Large intestine (tissue), 3 donors: ENCODE measurements around the gene SMIM10L1. TPM values are rescaled to one million over a fixed set of nuclear protein-coding genes. Genes with fewer than 3 reads are reported as not detected.

ENCODE experiments used
- DNase-seq, 2 donors: peaks; one replicate each; pipeline versions ENCODE4 v3.0.0 to v3.0.0-alpha.2; 2013
- H3K27ac ChIP-seq: one replicate; pipeline ENCODE4 v1.5.1; 2013; ENCODE audit warnings: low read length
- H3K27me3 ChIP-seq: 2 replicates; pipeline ENCODE4 v1.6.1; 2013; ENCODE audit warnings: low read length; ENCODE audit not compliant: control insufficient read depth, insufficient read depth
- H3K36me3 ChIP-seq: 2 replicates; pipeline ENCODE4 v1.6.1; 2013; ENCODE audit warnings: low read length; ENCODE audit not compliant: control insufficient read depth, insufficient read depth
- H3K4me1 ChIP-seq: one replicate; pipeline ENCODE4 v1.6.1; 2013; ENCODE audit warnings: low read length; ENCODE audit not compliant: control insufficient read depth, insufficient read depth
- H3K4me3 ChIP-seq: one replicate; pipeline ENCODE4 v1.5.1; 2013; ENCODE audit warnings: low read length
- H3K9me3 ChIP-seq: one replicate; pipeline ENCODE4 v1.6.1; 2013; ENCODE audit warnings: mild to moderate bottlenecking, low read depth, low read length, moderate library complexity; ENCODE audit not compliant: control insufficient read depth
- WGBS: methylation state at CpG from one replicate; pipeline ENCODE4 v1.1.5; 2013; ENCODE audit warnings: low lambda C conversion rate; ENCODE audit not compliant: insufficient coverage; 5-methylcytosine and 5-hydroxymethylcytosine counted together
- polyA plus RNA-seq: library from polyadenylated mRNA; unstranded; fragments of 120-200 nt; gene quantifications from one replicate; pipeline ENCODE4 v1.2.1, GENCODE V29; 2013

The SMIM10L1 gene
- polyA plus RNA-seq, 1 donor, result 13.2 TPM

DNA sequence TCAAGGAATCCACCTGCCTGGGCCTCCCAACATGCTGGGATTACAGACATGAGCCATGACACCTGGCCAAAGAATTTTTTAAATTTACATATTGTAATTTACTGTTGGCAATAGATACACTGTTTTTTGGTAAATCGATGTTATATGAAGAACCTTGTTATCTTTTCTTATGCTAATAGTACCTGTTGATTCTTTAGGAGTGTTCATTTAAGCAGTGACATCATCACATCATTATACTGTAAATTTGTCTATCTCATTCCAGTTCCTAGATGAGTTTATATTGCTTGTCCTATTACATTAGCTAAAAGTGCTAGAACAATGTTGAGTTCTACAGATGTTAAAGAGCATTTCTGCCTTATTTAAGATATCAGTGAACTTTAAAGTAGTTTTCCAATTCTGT is 23.6 kb upstream of the SMIM10L1 start:
- no CpG with 5 or more reads among the region's 1 CpG for WGBS

DNA sequence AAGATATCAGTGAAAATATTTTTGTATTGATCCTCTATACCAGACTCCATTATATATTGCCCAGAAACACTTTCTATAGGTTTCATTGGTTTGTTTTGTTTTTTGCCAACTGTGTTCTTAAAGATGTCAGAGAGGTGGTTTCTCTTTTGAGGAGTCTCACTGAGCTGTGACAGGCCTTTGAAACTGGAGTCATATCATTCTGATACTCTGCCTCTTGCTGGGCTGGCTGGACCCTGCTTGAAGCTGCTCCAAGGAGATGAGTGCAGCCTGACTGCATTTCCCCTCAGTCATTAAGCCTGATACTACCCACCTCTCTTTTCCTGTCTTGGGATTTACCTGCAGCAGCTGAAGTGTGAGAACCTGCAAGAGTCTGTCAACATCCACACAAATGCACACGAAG is 20.2 kb upstream of the SMIM10L1 start:
- DNase-seq, result no peak
- Histone ChIP-seq H3K36me3 (peaks cover 2% of the 10 kb centered on the region), H3K9me3 (peaks cover 5% of the 10 kb centered on the region), H3K4me3 (no peak overlapping the region), H3K27ac (no peak overlapping the region), H3K4me1 (no peaks in the 10 kb centered on the region), H3K27me3 (no peaks in the 10 kb centered on the region)
- no CpG with 5 or more reads among the region's 1 CpG for WGBS

More for the DNA sequence above, 23.6 kb upstream of the SMIM10L1 start:
- no peaks in the 10 kb centered on the region for H3K27me3 ChIP-seq
- H3K9me3 ChIP-seq, result peaks cover 13% of the 10 kb centered on the region
- H3K27ac ChIP-seq, result no peak overlapping the region
- DNase-seq, result no peak
- H3K36me3 ChIP-seq, result peaks cover 2% of the 10 kb centered on the region
- no peaks in the 10 kb centered on the region for H3K4me1 ChIP-seq
- no peak overlapping the region for H3K4me3 ChIP-seq

DNA sequence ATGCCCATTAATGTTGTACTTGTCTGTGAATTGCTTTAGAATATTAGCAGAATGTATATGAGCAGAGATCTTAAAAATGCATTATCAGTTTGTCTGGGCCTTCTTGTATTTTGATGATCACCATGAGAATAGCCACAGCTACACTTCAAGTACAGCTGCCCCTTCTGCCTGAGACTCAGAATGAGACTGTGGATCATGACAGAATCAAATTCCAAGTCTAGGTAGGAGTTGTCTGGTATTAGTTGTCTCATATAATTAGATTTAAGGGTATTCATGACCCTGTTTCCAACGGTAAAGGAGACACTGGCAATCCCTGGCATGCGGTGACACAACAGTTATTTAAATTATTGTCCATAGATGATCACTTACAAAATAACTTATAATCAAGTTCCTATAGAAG is 18.3 kb upstream of the SMIM10L1 start:
- Histone ChIP-seq H3K27me3 (no peaks in the 10 kb centered on the region), H3K4me3 (no peak overlapping the region), H3K9me3 (peaks cover 4% of the 10 kb centered on the region)

DNA sequence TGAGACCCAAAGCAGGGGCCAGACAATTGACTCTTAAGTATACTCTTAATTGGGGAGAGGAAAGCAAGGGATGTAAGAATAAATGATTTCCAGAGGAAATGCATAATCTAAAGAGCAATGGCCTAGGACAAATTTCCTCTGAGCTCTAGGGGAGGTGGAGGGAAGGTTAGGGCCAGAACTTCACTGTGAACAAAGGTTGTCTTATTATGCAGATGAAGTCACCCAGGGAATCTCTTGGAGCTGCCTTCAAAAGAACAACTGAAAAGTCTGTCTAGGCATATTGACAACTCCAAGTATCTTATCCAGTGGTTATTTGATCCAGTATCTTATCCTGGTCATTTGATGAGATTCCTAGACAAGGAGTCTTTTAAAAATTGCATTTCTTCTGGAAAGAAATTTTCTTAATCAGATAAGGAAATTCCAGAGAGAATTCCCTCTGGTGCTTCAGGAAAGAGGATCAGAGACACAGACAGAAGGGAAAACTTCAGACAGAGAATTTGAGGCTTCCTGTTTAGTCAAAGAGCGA is 16.5 kb upstream of the SMIM10L1 start:
- Histone ChIP-seq H3K36me3 (peaks cover 2% of the 10 kb centered on the region), H3K4me3 (no peak overlapping the region), H3K27ac (no peak overlapping the region), H3K27me3 (no peaks in the 10 kb centered on the region), H3K4me1 (no peaks in the 10 kb centered on the region), H3K9me3 (peaks cover 4% of the 10 kb centered on the region)
- no CpG with 5 or more reads among the region's 1 CpG for WGBS
- DNase-seq, result no peak

More for the DNA sequence above, 18.3 kb upstream of the SMIM10L1 start:
- H3K27ac ChIP-seq, result no peak overlapping the region
- H3K4me1 ChIP-seq, result no peaks in the 10 kb centered on the region
- WGBS, result no CpG with 5 or more reads among the region's 2 CpGs
- DNase-seq, result no peak
- H3K36me3 ChIP-seq, result peaks cover 2% of the 10 kb centered on the region

DNA sequence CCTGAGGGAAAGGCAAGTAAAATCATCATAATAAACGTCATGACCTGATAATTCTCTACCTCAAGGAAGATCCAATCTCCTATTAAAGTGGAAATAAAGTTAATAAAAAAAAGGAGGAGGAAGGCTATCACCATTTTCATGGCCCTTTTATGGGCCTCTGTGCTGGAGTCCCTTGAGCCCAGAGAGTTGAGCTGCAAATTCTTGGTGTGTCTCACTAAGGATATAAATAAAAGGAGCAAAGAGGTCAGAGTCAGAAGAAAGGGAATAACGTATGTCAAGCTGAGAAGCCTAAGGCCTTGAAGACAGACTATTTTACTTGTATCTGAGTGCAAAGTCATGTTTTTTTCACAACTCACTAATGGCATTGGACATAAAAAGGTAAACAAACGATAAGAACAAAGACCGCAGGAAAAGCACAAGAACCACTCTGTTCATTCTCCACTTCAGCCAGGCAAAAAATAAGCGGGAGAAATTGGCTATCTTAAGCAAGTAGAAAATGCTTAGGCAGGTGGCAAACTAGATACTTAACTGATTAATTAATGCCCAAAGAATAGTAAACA is 12.0 kb upstream of the SMIM10L1 start:
- no peaks in the 10 kb centered on the region for H3K4me1 ChIP-seq
- H3K4me3 ChIP-seq, result no peak overlapping the region
- DNase-seq, result no peak
- H3K27ac ChIP-seq, result no peak overlapping the region
- H3K9me3 ChIP-seq, result peaks cover 4% of the 10 kb centered on the region
- no peaks in the 10 kb centered on the region for H3K27me3 ChIP-seq
- 96% methylated on average over 4 of the region's 5 CpGs for WGBS
- peaks cover 4% of the 10 kb centered on the region for H3K36me3 ChIP-seq

DNA sequence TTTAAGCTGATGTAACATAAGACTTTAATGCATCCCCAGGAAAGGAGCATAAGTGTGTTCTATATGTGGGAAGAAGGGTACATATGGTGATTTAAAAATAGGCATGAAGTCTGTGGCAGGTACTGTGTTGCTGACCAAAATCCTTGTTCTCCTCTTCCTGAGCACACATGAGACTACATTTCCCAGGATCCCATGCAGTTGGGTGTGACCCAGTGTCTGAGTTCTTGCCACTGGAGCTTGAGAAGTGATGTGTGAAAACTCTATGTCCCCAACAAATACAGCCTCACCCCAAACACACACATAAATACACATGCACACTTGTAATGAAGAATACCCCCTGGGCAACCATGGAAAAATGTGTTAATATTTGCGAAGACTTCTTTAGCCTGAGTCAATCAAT is 8.5 kb upstream of the SMIM10L1 start:
- DNase-seq, result no peak
- Histone ChIP-seq H3K27ac (no peak overlapping the region), H3K27me3 (no peaks in the 10 kb centered on the region), H3K4me1 (no peaks in the 10 kb centered on the region), H3K4me3 (no peak overlapping the region), H3K9me3 (no peaks in the 10 kb centered on the region), H3K36me3 (peaks cover 11% of the 10 kb centered on the region)
- 100% methylated on average over 1 of the region's 1 CpG for WGBS

DNA sequence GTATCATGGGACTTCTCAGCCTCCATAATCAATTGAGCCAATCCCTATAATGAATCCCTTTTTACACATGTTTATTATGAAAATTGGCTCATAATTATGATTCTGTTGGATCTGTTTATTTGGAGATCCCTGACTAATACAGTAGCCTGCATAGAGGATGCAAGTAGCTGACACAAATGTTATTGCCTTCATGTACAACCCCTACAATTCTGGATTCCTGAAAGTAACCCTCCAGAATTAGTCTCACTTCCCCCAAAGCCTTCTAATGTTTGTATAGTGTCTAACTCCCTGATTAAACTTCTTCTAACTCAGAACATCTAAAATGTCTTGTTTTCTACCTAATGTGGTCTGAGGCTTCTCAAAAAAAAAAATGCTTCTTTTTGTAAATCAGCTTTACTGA is 6.6 kb upstream of the SMIM10L1 start:
- no peak overlapping the region for H3K27ac ChIP-seq
- H3K9me3 ChIP-seq, result no peaks in the 10 kb centered on the region
- no peak overlapping the region for H3K4me3 ChIP-seq
- H3K36me3 ChIP-seq, result peaks cover 14% of the 10 kb centered on the region
- no peak for DNase-seq
- H3K4me1 ChIP-seq, result no peaks in the 10 kb centered on the region
- H3K27me3 ChIP-seq, result no peaks in the 10 kb centered on the region

DNA sequence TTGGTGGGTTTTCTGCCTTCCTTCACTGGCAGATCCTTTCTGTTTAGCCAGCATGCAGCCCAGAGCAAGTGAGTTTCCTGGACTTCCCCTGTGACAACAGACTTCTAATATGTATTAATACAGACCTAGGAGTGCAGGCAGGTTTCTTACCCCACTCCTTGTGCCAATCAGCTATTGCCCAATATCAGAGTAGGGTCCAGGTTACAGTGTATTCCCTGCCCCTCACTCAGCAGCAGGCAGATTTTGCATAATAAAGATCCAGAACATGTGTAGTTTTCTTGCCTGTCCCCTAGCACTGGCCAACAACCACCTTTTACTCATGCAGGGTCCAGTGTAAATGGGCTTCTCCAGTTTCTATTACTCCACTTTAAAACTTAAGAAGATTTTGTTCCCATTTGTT is 4.7 kb upstream of the SMIM10L1 start:
- H3K4me1 ChIP-seq, result peaks cover 3% of the 10 kb centered on the region
- H3K4me3 ChIP-seq, result no peak overlapping the region
- no peaks in the 10 kb centered on the region for H3K27me3 ChIP-seq
- H3K36me3 ChIP-seq, result peaks cover 13% of the 10 kb centered on the region
- H3K9me3 ChIP-seq, result no peaks in the 10 kb centered on the region
- DNase-seq, result peak in 1 of 2 donors; percentile 9
- no peak overlapping the region for H3K27ac ChIP-seq

DNA sequence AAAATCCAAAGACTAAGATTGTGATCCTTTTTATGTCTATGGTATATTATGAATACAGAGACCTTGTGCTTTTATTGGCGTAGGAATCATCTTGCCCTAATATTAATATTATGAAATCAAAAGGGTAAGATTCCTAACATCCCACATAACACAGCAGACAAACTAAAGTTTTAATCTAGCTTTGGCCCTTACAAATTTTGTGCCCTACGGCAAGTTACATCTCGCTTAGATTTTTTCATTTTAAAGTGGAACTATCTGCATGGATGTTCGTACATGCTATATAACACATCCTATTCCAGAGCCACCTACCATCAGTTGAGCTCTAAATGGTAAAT is 217 bp upstream of the SMIM10L1 start:
- WGBS, result no CpG with 5 or more reads among the region's 4 CpGs
- Histone ChIP-seq H3K27me3 (no peaks in the 10 kb centered on the region), H3K36me3 (peaks cover 8% of the 10 kb centered on the region), H3K27ac (peak overlapping the region; percentile 89), H3K4me1 (peaks cover 3% of the 10 kb centered on the region), H3K9me3 (no peaks in the 10 kb centered on the region), H3K4me3 (peak overlapping the region; percentile 71)
- DNase-seq, result no peak

DNA sequence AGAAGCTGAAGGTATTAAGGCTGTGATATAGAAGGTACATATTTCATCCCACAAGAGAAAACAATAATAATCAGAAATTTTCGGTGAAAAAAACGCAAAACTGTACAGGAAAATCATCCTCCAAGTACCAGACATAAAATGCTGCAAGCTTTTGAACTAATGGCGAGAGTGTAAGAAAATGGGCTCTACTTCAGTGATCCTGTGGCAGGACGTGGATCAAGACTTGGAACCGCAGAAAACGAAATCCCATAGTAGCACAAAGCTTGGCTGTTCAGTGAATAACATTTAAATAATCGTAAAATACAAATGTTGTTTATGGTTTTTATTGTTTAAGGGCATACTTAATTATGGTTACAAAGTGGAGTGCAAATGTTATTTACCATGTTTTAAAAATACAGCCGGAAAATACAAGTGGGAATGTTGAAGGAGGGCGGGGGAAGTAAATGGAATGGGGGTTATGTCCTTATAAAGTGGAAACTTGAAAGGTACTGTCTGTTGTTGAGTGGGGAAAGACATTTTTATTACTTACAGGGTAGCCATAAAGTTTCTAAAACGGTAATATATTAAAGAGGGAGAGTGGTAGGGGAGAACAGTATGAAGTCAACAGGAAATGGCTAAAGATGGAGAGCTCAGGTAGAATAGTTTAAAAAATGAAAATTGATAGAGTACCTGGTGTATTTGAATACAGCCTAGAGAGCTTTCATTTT is 1.1 kb downstream of the SMIM10L1 start:
- DNase-seq, result peak; percentile 13 to 49
- peaks cover 4% of the 10 kb centered on the region for H3K36me3 ChIP-seq
- H3K27ac ChIP-seq, result peak overlapping the region; percentile 89
- peak overlapping the region; percentile 71 for H3K4me3 ChIP-seq
- no peaks in the 10 kb centered on the region for H3K27me3 ChIP-seq
- WGBS, result 2% methylated on average over 8 of the region's 10 CpGs
- no peaks in the 10 kb centered on the region for H3K9me3 ChIP-seq
- peaks cover 3% of the 10 kb centered on the region for H3K4me1 ChIP-seq

DNA sequence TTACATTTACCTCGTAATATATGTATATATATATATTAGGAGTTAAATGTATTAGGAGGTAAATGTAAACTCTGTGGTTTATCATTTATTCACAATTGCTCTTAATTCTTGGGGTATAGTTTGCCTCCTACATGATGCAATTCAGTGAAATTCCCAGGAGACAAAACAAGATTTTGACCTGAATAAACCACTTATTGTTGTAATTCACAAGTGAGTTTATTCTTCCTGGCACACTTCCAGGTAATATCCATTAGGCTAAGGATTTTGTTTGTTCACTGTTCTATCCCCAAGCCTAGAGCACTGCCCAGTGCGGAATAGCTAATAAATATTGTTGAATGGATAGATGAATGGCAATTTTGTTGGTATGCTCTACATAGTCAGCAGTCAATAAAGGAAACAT is 3.0 kb downstream of the SMIM10L1 start:
- DNase-seq, result no peak
- H3K9me3 ChIP-seq, result no peaks in the 10 kb centered on the region
- no peak overlapping the region for H3K27ac ChIP-seq
- H3K27me3 ChIP-seq, result no peaks in the 10 kb centered on the region
- no CpG with 5 or more reads among the region's 2 CpGs for WGBS
- H3K4me3 ChIP-seq, result no peak overlapping the region
- H3K36me3 ChIP-seq, result peaks cover 4% of the 10 kb centered on the region
- H3K4me1 ChIP-seq, result peaks cover 3% of the 10 kb centered on the region
